Retina (tissue), 1 donor: Measurements from ENCODE around the gene NXNL1.
"Not testable (repeated sequence)": the region's sequence is repeated elsewhere in the genome, so short reads cannot be mapped to it uniquely, and the experiment has no call there.

ENCODE experiments used
- DNase-seq: peaks from one replicate; pipeline ENCODE4 v3.0.0-alpha.2; 2016

Gene NXNL1

DNA sequence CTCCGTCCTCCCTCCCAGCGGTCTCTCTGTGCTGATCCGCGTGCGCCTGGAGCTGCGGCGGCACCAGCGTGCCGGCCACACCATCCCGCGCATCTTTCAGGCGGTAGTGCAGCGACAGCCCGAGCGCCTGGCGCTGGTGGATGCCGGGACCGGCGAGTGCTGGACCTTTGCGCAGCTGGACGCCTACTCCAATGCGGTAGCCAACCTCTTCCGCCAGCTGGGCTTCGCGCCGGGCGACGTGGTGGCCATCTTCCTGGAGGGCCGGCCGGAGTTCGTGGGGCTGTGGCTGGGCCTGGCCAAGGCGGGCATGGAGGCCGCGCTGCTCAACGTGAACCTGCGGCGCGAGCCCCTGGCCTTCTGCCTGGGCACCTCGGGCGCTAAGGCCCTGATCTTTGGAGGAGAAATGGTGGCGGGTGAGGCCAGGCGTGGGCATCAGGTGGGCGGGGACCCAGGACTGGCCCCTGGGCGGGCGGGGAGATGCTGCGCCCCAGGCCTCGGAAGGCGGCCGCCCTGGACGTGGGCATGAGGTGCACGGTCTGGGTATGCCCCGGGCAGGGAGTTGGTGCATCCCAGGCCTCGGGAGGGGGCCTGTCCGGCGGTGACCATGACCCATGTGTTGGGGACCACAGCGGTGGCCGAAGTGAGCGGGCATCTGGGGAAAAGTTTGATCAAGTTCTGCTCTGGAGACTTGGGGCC is 26.0 kb upstream of the NXNL1 start:
- no peak for DNase-seq

DNA sequence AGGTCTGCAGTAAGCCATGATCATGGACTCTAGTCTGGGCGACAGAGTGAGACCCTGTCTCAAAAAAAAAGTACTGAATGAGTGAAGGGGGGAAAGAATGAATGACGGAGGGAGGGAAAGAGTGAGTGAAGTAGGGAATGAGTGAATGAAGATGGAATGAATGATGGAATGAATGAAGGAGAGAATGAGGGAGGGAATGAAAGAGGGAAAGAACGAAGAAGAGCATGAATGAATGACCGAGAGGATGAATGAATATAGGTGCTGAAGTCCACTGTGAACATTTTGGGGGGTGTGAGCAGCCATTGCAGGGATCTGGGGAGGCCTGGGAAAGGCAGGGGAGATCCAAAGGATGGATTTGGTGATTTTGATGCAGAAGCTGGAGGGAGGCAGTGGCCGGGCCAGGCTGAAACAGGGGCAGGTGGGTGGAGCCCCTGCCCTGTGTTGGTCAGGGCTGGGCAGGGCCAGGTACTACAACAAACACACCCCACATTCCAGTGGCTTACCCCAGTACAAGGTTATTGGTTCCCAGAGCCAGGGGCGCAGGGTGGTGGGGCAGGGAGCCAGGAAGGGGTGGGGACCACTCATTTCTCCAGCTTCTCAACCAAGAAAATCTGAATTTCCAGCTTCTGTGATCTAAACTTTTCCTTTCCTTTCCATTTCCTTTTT is 23.9 kb upstream of the NXNL1 start:
- no peak for DNase-seq

DNA sequence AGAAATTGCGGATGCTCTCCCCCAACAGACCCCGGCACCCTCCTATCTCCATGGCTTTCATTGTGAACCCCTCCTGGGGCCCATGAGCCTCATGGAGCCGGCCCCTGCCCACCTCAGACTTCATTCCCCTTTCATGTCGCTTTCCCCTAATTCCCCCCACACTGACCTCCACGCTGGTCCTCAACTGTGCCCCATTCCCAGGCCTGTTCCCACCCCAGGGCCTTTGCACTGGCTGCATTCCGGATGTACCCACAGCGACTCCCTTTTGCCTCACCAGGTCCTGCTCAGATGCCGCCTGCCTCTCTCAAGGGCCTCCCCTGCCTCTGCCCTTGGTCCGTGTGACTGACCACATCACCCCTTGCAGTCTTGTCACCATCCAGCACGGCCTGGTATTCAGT is 22.9 kb upstream of the NXNL1 start:
- no peak for DNase-seq

- DNase-seq: no peak
Measured at GRCh38 chr19:17482877-17483604, 22.3 kb upstream of the NXNL1 start.

DNA sequence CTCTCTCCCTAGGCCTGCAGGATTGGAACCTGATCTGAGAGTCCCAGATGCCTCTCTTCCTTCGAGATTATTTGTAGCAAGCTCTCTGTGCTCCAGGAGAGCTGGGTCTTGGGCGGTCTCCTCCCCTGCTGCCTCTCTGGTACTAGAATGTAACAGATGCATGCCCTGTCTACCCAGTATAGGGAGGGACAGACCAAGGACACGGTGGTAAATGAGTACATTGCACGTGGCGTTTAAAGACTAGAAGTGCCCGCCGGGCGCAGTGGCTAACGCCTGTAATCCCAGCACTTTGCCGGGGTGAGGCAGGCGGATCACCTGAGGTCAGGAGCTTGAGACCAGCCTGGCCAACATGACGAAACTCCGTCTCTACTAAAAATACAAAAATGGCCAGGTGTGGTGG is 21.3 kb upstream of the NXNL1 start:
- no peak for DNase-seq

DNA sequence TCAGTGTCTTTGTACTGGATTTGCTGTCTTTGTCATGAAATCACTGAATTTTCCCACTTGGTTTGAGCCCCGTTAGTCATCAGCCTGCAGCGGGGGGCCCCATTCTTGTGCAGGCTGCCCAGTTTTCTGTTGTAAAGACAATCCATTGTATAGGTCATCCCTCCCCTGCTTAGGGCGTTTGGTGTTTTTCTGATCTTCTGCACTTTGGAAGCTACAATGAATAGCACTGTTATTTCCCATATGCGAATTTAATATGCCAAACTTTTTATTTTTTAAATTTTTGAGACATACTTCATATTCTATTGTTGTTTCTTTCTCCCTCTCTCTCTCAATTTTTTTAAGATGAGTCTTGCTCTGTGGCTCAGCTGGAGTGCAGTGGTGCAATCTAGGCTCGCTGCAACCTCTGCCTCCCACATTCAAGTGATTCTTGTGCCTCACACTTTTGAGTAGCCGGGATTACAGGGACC is 18.6 kb upstream of the NXNL1 start:
- DNase-seq: no peak

GRCh38 chr19:17475541-17476115 is 14.9 kb upstream of the NXNL1 start:
- no peak for DNase-seq

GRCh38 chr19:17475011-17475540 is 14.3 kb upstream of the NXNL1 start:
- not testable (repeated sequence) for DNase-seq

GRCh38 chr19:17473041-17473440 is 12.3 kb upstream of the NXNL1 start:
- DNase-seq: no peak

GRCh38 chr19:17471410-17472125 is 10.8 kb upstream of the NXNL1 start:
- DNase-seq: no peak

DNA sequence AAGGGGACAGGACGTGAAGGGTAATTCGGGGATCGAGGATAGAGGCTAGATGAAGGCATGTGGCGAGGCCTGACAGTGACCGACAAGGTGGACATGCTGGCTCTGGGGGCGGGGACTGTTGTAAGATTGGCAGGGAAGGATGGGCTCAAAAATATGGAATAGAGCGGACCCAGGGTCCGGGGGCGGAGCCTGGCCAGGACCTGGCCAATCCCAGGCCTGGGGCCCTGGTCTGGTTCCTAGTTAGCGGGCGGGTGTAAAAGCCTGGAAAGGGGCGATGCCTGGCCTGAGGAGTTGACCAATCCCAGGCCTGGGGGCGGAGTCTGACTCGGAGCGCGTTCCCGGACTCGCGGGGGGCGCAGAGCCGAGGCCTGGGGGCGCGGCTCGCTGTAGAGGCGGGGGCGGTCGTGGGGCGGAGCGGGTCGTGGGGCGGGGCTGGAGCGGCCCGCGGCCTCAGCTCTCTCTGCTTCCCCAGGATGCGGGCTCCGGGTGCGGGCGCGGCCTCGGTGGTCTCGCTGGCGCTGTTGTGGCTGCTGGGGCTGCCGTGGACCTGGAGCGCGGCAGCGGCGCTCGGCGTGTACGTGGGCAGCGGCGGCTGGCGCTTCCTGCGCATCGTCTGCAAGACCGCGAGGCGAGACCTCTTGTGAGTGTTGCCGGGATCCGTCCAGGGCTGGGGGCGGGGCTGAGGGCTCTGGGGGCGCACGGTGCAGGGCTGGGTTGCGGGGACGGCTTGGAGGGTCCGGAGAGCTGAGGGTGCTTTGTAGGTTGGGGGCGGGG is 9.5 kb upstream of the NXNL1 start, which contains the start of gene SLC27A1:
Gene SLC27A1 (plus strand): TSS at position 457 of the 774 bp plus-strand sequence. CDS start 17 bp downstream, at position 474.
- DNase-seq: peak; percentile 97

GRCh38 chr19:17469481-17470067 is 8.8 kb upstream of the NXNL1 start:
- DNase-seq: peak; percentile 86

GRCh38 chr19:17469092-17469480 is 8.4 kb upstream of the NXNL1 start:
- no peak for DNase-seq

DNA sequence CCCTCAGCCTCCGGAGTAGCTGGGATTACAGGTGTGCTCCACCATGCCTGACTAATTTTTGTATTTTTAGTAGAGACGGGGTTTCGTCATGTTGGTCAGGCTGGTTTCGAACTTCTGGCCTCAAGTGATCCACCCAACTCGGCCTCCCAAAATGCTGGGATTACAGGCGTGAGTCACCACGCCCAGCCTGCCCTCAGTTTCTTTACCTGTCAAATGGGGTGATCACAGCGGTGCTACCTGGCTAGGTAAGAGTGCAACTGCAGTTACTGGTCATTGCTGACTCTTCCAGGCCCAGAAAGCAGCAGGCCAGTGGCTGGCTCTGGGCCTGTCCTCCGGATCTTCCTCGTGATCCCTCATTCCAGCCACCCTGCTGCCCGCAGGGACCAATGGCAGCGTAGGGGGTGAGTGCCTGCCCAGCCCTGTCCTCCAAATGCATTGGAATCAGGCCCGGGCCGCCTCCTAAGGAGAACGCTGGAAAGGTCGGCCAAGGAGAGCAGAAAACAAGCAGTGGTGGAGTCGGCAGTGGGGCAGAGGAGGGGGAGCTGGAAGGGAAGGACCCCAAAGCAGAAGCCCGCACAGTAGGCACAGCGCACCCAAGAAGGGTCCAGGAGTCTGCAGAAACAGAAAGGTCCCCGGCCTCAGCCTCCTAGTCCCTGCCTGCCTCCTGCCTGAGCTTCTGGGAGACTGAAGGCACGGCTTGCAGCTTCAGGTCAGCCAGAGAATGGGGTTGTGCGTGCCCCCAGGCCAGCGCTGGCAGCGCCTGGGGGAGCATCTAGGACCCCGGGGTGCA is 7.8 kb upstream of the NXNL1 start:
- no peak for DNase-seq

DNA sequence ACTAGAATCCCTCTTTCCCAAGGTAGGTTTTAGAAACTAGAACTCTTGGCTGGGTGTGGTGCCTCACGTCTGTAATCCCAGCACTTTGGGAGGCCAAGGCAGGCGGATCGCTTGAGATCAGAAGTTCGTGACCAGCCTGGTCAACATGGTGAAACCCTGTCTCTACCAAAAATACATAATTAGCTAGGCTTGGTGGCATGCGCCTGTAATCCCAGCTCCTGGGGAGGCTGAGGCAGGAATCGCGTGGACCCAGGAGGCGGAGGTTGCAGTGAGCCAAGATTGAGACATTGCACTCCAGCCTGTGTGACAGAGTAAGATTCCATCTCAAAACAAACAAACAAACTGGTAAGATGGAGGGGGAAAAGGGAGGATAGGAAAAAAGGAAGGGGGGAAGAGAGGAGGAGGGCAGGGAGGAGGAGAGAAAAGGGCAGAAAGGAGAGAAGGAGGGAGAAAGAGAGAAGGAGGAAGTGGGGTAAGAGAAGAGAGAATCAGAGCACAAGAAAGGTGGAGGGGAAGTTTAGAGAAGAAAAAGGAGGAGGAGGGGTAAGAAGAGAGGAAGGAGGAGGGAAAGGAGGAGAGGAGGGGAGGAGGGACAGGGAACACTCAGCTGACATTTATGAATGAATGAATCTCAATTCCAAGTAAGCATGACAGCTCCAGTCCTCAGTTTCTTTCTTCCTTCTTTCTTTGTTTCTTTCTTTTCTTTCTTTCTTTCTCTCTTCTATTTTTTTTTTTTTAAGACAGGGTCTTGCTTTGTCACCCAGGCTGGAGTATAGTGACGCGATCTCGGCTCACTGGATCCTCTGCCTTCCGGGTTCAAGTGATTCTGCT is 7.0 kb upstream of the NXNL1 start:
- no peak for DNase-seq

DNA sequence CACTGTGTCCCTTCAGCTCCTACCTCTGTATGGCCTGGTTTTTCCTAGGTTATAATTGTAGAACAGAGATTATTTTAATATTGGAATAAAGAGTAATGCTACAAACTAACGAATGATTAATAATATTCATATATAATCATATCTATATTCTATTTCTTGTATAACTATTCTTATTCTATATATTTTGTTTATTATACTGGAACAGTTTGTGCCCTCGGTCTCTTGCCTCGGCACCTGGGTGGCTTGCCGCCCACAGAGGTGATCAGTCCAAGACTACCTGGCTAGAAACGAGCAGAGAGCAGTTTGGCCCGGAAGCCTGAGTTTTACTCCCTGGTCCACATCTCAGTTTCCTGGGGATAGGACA is 5.7 kb upstream of the NXNL1 start:
- no peak for DNase-seq

GRCh38 chr19:17458970-17459369 is 1.8 kb downstream of the NXNL1 start:
- DNase-seq: no peak

- DNase-seq: no peak
Measured at GRCh38 chr19:17457616-17458015, 3.1 kb downstream of the NXNL1 start.

GRCh38 chr19:17456127-17456526 is 4.6 kb downstream of the NXNL1 start:
- DNase-seq: no peak
